Measurements from ENCODE around the gene FANK1.
"Not testable (repeated sequence)": the region's sequence is repeated elsewhere in the genome, so short reads cannot be mapped to it uniquely, and the experiment has no call there.

The FANK1 gene

GRCh38 chr10:125962200-125962599 is 65.8 kb downstream of the FANK1 start:
- Histone ChIP-seq H3K27me3 (ENCODE audit: insufficient read depth, poor library complexity, severe bottlenecking) (no peaks in the 10 kb centered on the region), H3K4me3 (replicated peaks; ENCODE audit: insufficient read depth, low read length) (no peak overlapping the region), H3K27ac (replicated peaks) (no peak overlapping the region)
- no peak for DNase-seq (ENCODE audit: low read depth in 1 of 2, low spot score in 1 of 2)
- TF ChIP-seq GABPA (IDR thresholded peaks at IDR 0.05; ENCODE audit: low read depth) (no peak), CTCF (IDR thresholded peaks at IDR 0.05; ENCODE audit: insufficient read depth, low read length) (no peak), POLR2AphosphoS5 (IDR thresholded peaks at IDR 0.05; ENCODE audit: low read depth) (no peak), REST (IDR thresholded peaks at IDR 0.05; ENCODE audit: insufficient replicate concordance, low read depth) (no peak), SPI1 (IDR thresholded peaks at IDR 0.05; ENCODE audit: borderline replicate concordance, low read depth) (no peak)

- Histone ChIP-seq H3K27me3 (ENCODE audit: insufficient read depth, poor library complexity, severe bottlenecking) (no peaks in the 10 kb centered on the region), H3K4me3 (replicated peaks; ENCODE audit: insufficient read depth, low read length) (no peak overlapping the region), H3K27ac (replicated peaks) (no peak overlapping the region)
- no peak for DNase-seq (ENCODE audit: low read depth in 1 of 2, low spot score in 1 of 2)
- TF ChIP-seq POLR2AphosphoS5 (IDR thresholded peaks at IDR 0.05; ENCODE audit: low read depth) (no peak), CTCF (IDR thresholded peaks at IDR 0.05; ENCODE audit: insufficient read depth, low read length) (no peak), REST (IDR thresholded peaks at IDR 0.05; ENCODE audit: insufficient replicate concordance, low read depth) (no peak), GABPA (IDR thresholded peaks at IDR 0.05; ENCODE audit: low read depth) (no peak), SPI1 (IDR thresholded peaks at IDR 0.05; ENCODE audit: borderline replicate concordance, low read depth) (no peak)
Observed at GRCh38 chr10:125964558-125964957, 68.2 kb downstream of the FANK1 start.

GRCh38 chr10:125967533-125967932 is 71.2 kb downstream of the FANK1 start:
- TF ChIP-seq GABPA (IDR thresholded peaks at IDR 0.05; ENCODE audit: low read depth) (no peak), REST (IDR thresholded peaks at IDR 0.05; ENCODE audit: insufficient replicate concordance, low read depth) (no peak), SPI1 (IDR thresholded peaks at IDR 0.05; ENCODE audit: borderline replicate concordance, low read depth) (no peak), POLR2AphosphoS5 (IDR thresholded peaks at IDR 0.05; ENCODE audit: low read depth) (no peak), CTCF (IDR thresholded peaks at IDR 0.05; ENCODE audit: insufficient read depth, low read length) (no peak)
- DNase-seq (ENCODE audit: low read depth in 1 of 2, low spot score in 1 of 2) = no peak
- Histone ChIP-seq H3K27me3 (ENCODE audit: insufficient read depth, poor library complexity, severe bottlenecking) (no peaks in the 10 kb centered on the region), H3K4me3 (replicated peaks; ENCODE audit: insufficient read depth, low read length) (no peak overlapping the region), H3K27ac (replicated peaks) (no peak overlapping the region)

GRCh38 chr10:125970077-125970630 is 73.8 kb downstream of the FANK1 start:
- not testable (repeated sequence) for DNase-seq (ENCODE audit: low read depth in 1 of 2, low spot score in 1 of 2); H3K4me3 ChIP-seq (replicated peaks; ENCODE audit: insufficient read depth, low read length); H3K27ac ChIP-seq (replicated peaks); H3K27me3 ChIP-seq (ENCODE audit: insufficient read depth, poor library complexity, severe bottlenecking)

All from HL-60 (cell line).